H1 (cell line): ENCODE results near the gene CDKL5. TPM values are rescaled to one million over a fixed set of nuclear protein-coding genes. Genes with fewer than 3 reads are reported as not detected.

Source experiments
- CTCF ChIA-PET: fragments of 300-600 bp; sonication (Branson Sonifier 250); formaldehyde crosslinking; loops from one replicate; lab custom pipeline; 2021; ENCODE audit not compliant: partially characterized antibody; lab: Charles Lee
- POLR2A ChIA-PET: fragments of 300-600 bp; sonication (Branson Sonifier 250); formaldehyde crosslinking; loops from one replicate; lab custom pipeline; 2021; ENCODE audit warnings: inconsistent platforms; ENCODE audit not compliant: partially characterized antibody; lab: Charles Lee
- DNase-seq, 2 experiments: peaks; one replicate each; pipeline versions ENCODE4 v3.0.0 to v3.0.0-alpha.2; 2010 to 2022; ENCODE audit warnings: low spot score in 2 of 2, low read depth in 1 of 2, mixed read lengths in 1 of 2
- FAIRE-seq: peaks from 2 replicates; lab custom pipeline; 2011; peaks lifted over from hg19 to GRCh38; lab: Jason Lieb, UNC
- H2AFZ ChIP-seq: 2 replicates; pipeline ENCODE4 v1.8.1; 2012; ENCODE audit warnings: low read length, inconsistent platforms
- H2AK5ac ChIP-seq: 2 replicates; pipeline ENCODE4 v1.6.1; 2013; ENCODE audit warnings: low read depth, low read length
- H2BK120ac ChIP-seq: replicated peaks from 2 replicates; pipeline ENCODE3; 2013; ENCODE audit warnings: low read depth, low read length, inconsistent platforms
- H2BK12ac ChIP-seq: 2 replicates; pipeline ENCODE4 v1.6.1; 2013; ENCODE audit warnings: low read depth, low read length
- H2BK15ac ChIP-seq: 2 replicates; pipeline ENCODE4 v1.6.1; 2013; ENCODE audit warnings: low read length
- H2BK20ac ChIP-seq: 2 replicates; pipeline ENCODE4 v1.6.1; 2013; ENCODE audit warnings: low read length
- H2BK5ac ChIP-seq: 2 replicates; pipeline ENCODE4 v1.6.1; 2013; ENCODE audit warnings: low read depth, low read length
- H3K14ac ChIP-seq: 2 replicates; pipeline ENCODE4 v1.6.1; 2013; ENCODE audit warnings: inconsistent platforms; ENCODE audit not compliant: insufficient read length
- H3K18ac ChIP-seq: 2 replicates; pipeline ENCODE4 v1.6.1; 2013; ENCODE audit warnings: low read length; ENCODE audit errors: extremely low read depth
- H3K23ac ChIP-seq: 2 replicates; pipeline ENCODE4 v1.6.1; 2013; ENCODE audit warnings: inconsistent platforms; ENCODE audit not compliant: insufficient read length
- H3K23me2 ChIP-seq: 2 replicates; pipeline ENCODE4 v1.6.1; 2013; ENCODE audit warnings: low read depth, low read length
- H3K27ac ChIP-seq: 2 replicates; pipeline ENCODE4 v1.6.1; 2011; ENCODE audit warnings: low read depth, low read length, inconsistent platforms
- H3K27me3 ChIP-seq, 4 experiments: replicated peaks in 1 of 4; 1 replicate in 1 of 4; 2 replicates in 3 of 4; pipeline versions ENCODE4 v1.6.1 to v1.8.1; 2011 to 2013; ENCODE audit warnings: low read length in 3 of 4, mild to moderate bottlenecking in 3 of 4, inconsistent platforms in 2 of 4, mixed read lengths in 2 of 4, moderate library complexity in 1 of 4; ENCODE audit not compliant: control insufficient read depth in 3 of 4, insufficient read depth in 3 of 4; ENCODE audit errors: extremely low read depth in 1 of 4
- H3K36me3 ChIP-seq, 4 experiments: 2 replicates each; pipeline versions ENCODE4 v1.6.1 to v1.8.1; 2011 to 2013; ENCODE audit warnings: mild to moderate bottlenecking in 4 of 4, low read length in 3 of 4, moderate library complexity in 2 of 4, control low read depth in 1 of 4, inconsistent platforms in 1 of 4; ENCODE audit not compliant: insufficient read depth in 4 of 4, control insufficient read depth in 2 of 4
- H3K4ac ChIP-seq: replicated peaks from 2 replicates; pipeline ENCODE3; 2013; ENCODE audit warnings: low read length, low read depth, mixed read lengths, inconsistent platforms; ENCODE audit not compliant: insufficient read length
- H3K4me1 ChIP-seq, 4 experiments: replicated peaks in 1 of 4; 1 replicate in 1 of 4; 2 replicates in 3 of 4; pipeline versions ENCODE4 v1.6.1 to v1.8.1; 2011 to 2013; ENCODE audit warnings: low read length in 3 of 4, inconsistent platforms in 2 of 4, mixed read lengths in 1 of 4; ENCODE audit not compliant: insufficient read depth in 4 of 4, control insufficient read depth in 3 of 4
- H3K4me2 ChIP-seq, 2 experiments: 2 replicates each; pipeline versions ENCODE4 v1.6.1 to v1.8.1; 2011 to 2013; ENCODE audit warnings: low read depth in 2 of 2, low read length in 2 of 2, control low read depth in 1 of 2, inconsistent platforms in 1 of 2, mild to moderate bottlenecking in 1 of 2; ENCODE audit not compliant: insufficient read depth in 1 of 2
- H3K4me3 ChIP-seq, 4 experiments: fragments of 200-600, 300-600 bp in 1 of 4; sonication (generic), shearing (Covaris generic), sonication (Bioruptor Twin) in 1 of 4; 2 replicates each; pipeline versions ENCODE4 v1.5.1 to v1.8.1; 2011 to 2016; ENCODE audit warnings: low read length in 4 of 4, low read depth in 3 of 4, control low read depth in 2 of 4, inconsistent platforms in 2 of 4, mild to moderate bottlenecking in 2 of 4, mixed read lengths in 1 of 4, moderate library complexity in 1 of 4; ENCODE audit not compliant: insufficient read depth in 2 of 4; ENCODE audit errors: extremely low read depth in 1 of 4
- H3K56ac ChIP-seq: replicated peaks from 2 replicates; pipeline ENCODE3; 2013; ENCODE audit warnings: low read depth, mild to moderate bottlenecking, mixed read lengths, low read length, inconsistent platforms; ENCODE audit not compliant: insufficient read length
- H3K79me1 ChIP-seq: 2 replicates; pipeline ENCODE4 v1.6.1; 2013; ENCODE audit warnings: low read depth, low read length, control low read depth
- H3K79me2 ChIP-seq, 2 experiments: 2 replicates each; pipeline versions ENCODE4 v1.6.1 to v1.8.1; 2012 to 2013; ENCODE audit warnings: low read length in 2 of 2, mild to moderate bottlenecking in 2 of 2, inconsistent platforms in 1 of 2; ENCODE audit not compliant: insufficient read depth in 2 of 2, control insufficient read depth in 1 of 2
- H3K9ac ChIP-seq, 4 experiments: replicated peaks in 1 of 4; 1 replicate in 1 of 4; 2 replicates in 3 of 4; pipeline versions ENCODE4 v1.6.1 to v1.8.1; 2011 to 2013; ENCODE audit warnings: low read depth in 3 of 4, low read length in 3 of 4, control low read depth in 2 of 4, mild to moderate bottlenecking in 2 of 4, moderate library complexity in 2 of 4, inconsistent platforms in 1 of 4; ENCODE audit errors: extremely low read depth in 1 of 4
- H3K9me3 ChIP-seq, 2 experiments: 2 replicates each; pipeline versions ENCODE4 v1.6.1 to v1.8.1; 2012 to 2013; ENCODE audit warnings: mild to moderate bottlenecking in 2 of 2, moderate library complexity in 2 of 2, control low read depth in 1 of 2, inconsistent platforms in 1 of 2, low read depth in 1 of 2, low read length in 1 of 2, mixed read lengths in 1 of 2; ENCODE audit not compliant: insufficient read depth in 2 of 2
- H4K20me1 ChIP-seq, 2 experiments: replicated peaks in 1 of 2; 2 replicates each; pipeline versions ENCODE3 to v1.8.1; 2011 to 2013; ENCODE audit warnings: inconsistent platforms in 2 of 2, low read length in 2 of 2, mild to moderate bottlenecking in 1 of 2; ENCODE audit not compliant: insufficient read depth in 2 of 2, control insufficient read depth in 1 of 2
- H4K5ac ChIP-seq: 2 replicates; pipeline ENCODE4 v1.6.1; 2013; ENCODE audit warnings: low read length, low read depth, mixed read lengths, inconsistent platforms; ENCODE audit not compliant: insufficient read length
- H4K8ac ChIP-seq: 2 replicates; pipeline ENCODE4 v1.8.0; 2013; ENCODE audit warnings: mild to moderate bottlenecking, moderate library complexity, low read length, inconsistent platforms; ENCODE audit not compliant: insufficient read depth; ENCODE audit errors: extremely low read depth
- H4K91ac ChIP-seq: replicated peaks from 2 replicates; pipeline ENCODE3; 2013; ENCODE audit warnings: low read length, mixed read lengths, inconsistent platforms; ENCODE audit not compliant: insufficient read length
- ATF3 ChIP-seq: IDR thresholded peaks from 2 replicates; pipeline ENCODE4 v1.6.1; 2011; ENCODE audit warnings: low read depth, mild to moderate bottlenecking, low read length; ENCODE audit not compliant: insufficient read depth
- WGBS, 2 experiments: shearing (Covaris generic) in 1 of 2; methylation state at CpG; one replicate each; pipeline versions ENCODE4 v1.1.6 to v1.1.7; 2013 to 2015; ENCODE audit warnings: low lambda C conversion rate in 2 of 2, mixed read lengths in 2 of 2, inconsistent platforms in 1 of 2, low coverage in 1 of 2, missing lambda C conversion rate in 1 of 2; ENCODE audit not compliant: insufficient replicate concordance in 2 of 2, insufficient coverage in 1 of 2, insufficient read length in 1 of 2; ENCODE audit errors: extremely low coverage in 1 of 2, missing lambda C conversion rate in 1 of 2; 5-methylcytosine and 5-hydroxymethylcytosine counted together
- polyA plus RNA-seq, 7 experiments: library from polyadenylated mRNA; depleted of rRNA in 3 of 7; stranded (reverse) in 5 of 7; unstranded in 2 of 7; fragments of >200 nt in 5 of 7; fragments of 200-250 nt in 2 of 7; gene quantifications; 1 replicate in 5 of 7; 2 replicates in 1 of 7; 4 replicates in 1 of 7; pipeline versions ENCODE4 v1.2.1 to v1.2.3, GENCODE V29; 2011 to 2013; ENCODE audit warnings: missing spikeins in 2 of 7, mixed read lengths in 2 of 7
- total RNA-seq: library from RNA; stranded (reverse); fragmentation: NEBNext Ultra II Directional; extraction: Animal tissue kit (Norgen Biotek cat#: 25700); gene quantifications from 2 replicates; pipeline ENCODE4 v1.2.1, GENCODE V29; 2021

Gene CDKL5
- total and polyA plus RNA-seq, 2 of the 8 experiments (the other 6 are each of a cell fraction or from before 2014, with no cell fraction given): 5.5 to 15.6 TPM

DNA sequence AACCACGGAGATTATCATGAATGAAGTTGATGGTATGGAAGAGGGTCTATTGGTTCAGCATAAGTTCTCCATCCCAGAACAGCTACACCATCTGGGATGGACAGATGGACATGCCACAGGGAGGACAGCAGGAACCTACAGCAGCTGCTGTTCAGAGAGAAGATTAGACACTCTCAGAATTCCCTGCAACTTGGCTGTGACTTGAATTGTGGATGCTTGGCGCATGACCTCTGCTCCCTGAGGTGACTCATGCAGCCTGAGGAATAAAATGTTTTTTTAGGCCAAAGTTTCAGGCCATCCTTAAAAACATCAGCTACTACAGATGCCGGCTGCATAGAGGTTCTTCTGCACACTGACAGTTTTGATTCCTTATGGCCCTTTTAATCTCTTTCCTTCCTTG lies 149.2 kb downstream of the CDKL5 start:
- 93% methylated on average over 3 of the region's 3 CpGs; no CpG with 5 or more reads in 1 of the 2 experiments for WGBS, 2 experiments
- POLR2A ChIA-PET: no interaction called here
- Histone ChIP-seq H2BK12ac (no peak overlapping the region), H4K5ac (no peak overlapping the region), H3K79me1 (no peaks in the 10 kb centered on the region), H3K27ac (no peak overlapping the region), H3K27me3 (no peaks in the 10 kb centered on the region), H2BK120ac (no peak overlapping the region), H3K9me3 (no peaks in the 10 kb centered on the region), H2BK15ac (no peak overlapping the region), H2AFZ (no peak overlapping the region), H3K14ac (no peak overlapping the region), H4K8ac (no peak overlapping the region), H2BK20ac (no peak overlapping the region), H3K23me2 (no peaks in the 10 kb centered on the region), H3K4me1 (no peaks in the 10 kb centered on the region), H2BK5ac (no peak overlapping the region), H3K9ac (no peak overlapping the region), H3K18ac (no peak overlapping the region), H3K4ac (no peak overlapping the region), H3K4me2 (no peak overlapping the region), H3K23ac (no peak overlapping the region), H2AK5ac (no peak overlapping the region), H3K56ac (no peak overlapping the region), H3K4me3 (no peak overlapping the region), H4K20me1 (no peaks in the 10 kb centered on the region), H4K91ac (no peak overlapping the region), H3K36me3 (no peaks in the 10 kb centered on the region), H3K79me2 (no peaks in the 10 kb centered on the region)
- DNase-seq (no peak), FAIRE-seq (no peak)
- CTCF ChIA-PET: no interaction called here
- TF ChIP-seq ATF3: no peak
